ENCODE measurements around the gene LDLRAP1.
"Not testable (repeated sequence)": the region's sequence is repeated elsewhere in the genome, so short reads cannot be mapped to it uniquely, and the experiment has no call there.

DNA sequence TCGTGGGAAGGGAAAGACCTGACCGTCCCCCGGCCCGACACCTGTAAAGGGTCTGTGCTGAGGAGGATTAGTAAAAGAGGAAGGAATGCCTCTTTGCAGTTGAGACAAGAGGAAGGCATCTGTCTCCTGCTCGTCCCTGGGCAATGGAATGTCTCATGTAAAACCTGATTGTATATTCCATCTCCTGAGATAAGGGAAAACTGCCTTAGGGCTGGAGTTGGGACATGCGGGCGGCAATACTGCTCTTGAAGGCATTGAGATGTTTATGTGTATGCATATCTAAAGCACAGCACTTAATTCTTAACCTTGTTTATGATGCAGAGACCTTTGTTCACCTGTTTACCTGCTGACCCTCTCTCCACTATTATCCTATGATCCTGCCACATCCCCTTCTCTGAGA is 44.8 kb downstream of the LDLRAP1 start:
- TF ChIP-seq, protein P1, sequence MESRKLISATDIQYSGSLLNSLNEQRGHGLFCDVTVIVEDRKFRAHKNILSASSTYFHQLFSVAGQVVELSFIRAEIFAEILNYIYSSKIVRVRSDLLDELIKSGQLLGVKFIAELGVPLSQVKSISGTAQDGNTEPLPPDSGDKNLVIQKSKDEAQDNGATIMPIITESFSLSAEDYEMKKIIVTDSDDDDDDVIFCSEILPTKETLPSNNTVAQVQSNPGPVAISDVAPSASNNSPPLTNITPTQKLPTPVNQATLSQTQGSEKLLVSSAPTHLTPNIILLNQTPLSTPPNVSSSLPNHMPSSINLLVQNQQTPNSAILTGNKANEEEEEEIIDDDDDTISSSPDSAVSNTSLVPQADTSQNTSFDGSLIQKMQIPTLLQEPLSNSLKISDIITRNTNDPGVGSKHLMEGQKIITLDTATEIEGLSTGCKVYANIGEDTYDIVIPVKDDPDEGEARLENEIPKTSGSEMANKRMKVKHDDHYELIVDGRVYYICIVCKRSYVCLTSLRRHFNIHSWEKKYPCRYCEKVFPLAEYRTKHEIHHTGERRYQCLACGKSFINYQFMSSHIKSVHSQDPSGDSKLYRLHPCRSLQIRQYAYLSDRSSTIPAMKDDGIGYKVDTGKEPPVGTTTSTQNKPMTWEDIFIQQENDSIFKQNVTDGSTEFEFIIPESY (IDR thresholded peaks at IDR 0.05; ENCODE audit: extremely low read depth, insufficient replicate concordance, low read length), result not testable (repeated sequence)
- TF ChIP-seq, protein P2, sequence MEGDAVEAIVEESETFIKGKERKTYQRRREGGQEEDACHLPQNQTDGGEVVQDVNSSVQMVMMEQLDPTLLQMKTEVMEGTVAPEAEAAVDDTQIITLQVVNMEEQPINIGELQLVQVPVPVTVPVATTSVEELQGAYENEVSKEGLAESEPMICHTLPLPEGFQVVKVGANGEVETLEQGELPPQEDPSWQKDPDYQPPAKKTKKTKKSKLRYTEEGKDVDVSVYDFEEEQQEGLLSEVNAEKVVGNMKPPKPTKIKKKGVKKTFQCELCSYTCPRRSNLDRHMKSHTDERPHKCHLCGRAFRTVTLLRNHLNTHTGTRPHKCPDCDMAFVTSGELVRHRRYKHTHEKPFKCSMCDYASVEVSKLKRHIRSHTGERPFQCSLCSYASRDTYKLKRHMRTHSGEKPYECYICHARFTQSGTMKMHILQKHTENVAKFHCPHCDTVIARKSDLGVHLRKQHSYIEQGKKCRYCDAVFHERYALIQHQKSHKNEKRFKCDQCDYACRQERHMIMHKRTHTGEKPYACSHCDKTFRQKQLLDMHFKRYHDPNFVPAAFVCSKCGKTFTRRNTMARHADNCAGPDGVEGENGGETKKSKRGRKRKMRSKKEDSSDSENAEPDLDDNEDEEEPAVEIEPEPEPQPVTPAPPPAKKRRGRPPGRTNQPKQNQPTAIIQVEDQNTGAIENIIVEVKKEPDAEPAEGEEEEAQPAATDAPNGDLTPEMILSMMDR (IDR thresholded peaks at IDR 0.05 in 2 of 3, conservative IDR thresholded peaks at IDR 0.05 in 1 of 3; ENCODE audit: borderline replicate concordance in 1 of 3, insufficient read depth in 1 of 3, low read depth in 2 of 3, low read length in 2 of 3), result not testable (repeated sequence)
- not testable (repeated sequence) for TF ChIP-seq EZH2phosphoT487 (IDR thresholded peaks at IDR 0.05; ENCODE audit: borderline replicate concordance); EZH2 (IDR thresholded peaks at IDR 0.05); SIN3A (IDR thresholded peaks at IDR 0.05; ENCODE audit: low read depth)
- TF ChIP-seq, protein P3, sequence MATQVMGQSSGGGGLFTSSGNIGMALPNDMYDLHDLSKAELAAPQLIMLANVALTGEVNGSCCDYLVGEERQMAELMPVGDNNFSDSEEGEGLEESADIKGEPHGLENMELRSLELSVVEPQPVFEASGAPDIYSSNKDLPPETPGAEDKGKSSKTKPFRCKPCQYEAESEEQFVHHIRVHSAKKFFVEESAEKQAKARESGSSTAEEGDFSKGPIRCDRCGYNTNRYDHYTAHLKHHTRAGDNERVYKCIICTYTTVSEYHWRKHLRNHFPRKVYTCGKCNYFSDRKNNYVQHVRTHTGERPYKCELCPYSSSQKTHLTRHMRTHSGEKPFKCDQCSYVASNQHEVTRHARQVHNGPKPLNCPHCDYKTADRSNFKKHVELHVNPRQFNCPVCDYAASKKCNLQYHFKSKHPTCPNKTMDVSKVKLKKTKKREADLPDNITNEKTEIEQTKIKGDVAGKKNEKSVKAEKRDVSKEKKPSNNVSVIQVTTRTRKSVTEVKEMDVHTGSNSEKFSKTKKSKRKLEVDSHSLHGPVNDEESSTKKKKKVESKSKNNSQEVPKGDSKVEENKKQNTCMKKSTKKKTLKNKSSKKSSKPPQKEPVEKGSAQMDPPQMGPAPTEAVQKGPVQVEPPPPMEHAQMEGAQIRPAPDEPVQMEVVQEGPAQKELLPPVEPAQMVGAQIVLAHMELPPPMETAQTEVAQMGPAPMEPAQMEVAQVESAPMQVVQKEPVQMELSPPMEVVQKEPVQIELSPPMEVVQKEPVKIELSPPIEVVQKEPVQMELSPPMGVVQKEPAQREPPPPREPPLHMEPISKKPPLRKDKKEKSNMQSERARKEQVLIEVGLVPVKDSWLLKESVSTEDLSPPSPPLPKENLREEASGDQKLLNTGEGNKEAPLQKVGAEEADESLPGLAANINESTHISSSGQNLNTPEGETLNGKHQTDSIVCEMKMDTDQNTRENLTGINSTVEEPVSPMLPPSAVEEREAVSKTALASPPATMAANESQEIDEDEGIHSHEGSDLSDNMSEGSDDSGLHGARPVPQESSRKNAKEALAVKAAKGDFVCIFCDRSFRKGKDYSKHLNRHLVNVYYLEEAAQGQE (IDR thresholded peaks at IDR 0.05; ENCODE audit: low read depth), result not testable (repeated sequence)

Measured in HCT116 (cell line).